T47D (cell line): ENCODE data around the gene SS18L1.

ENCODE experiments used
- DNase-seq, 2 experiments: peaks; one replicate each; pipeline versions ENCODE4 v3.0.0 to v3.0.0-alpha.2; 2011 to 2012; ENCODE audit warnings: low read depth in 1 of 2, low spot score in 1 of 2
- JUND ChIP-seq: IDR thresholded peaks from 2 replicates; pipeline ENCODE4 v1.6.1; 2012; ENCODE audit warnings: low read depth
- in situ Hi-C: cut with HindIII; loops from 2 replicates; pipeline ENCODE4 v1.10.0; 2016; ENCODE audit warnings: low sequenced_read_pairs, low pct_unique_long_range_greater_than_20kb

Gene SS18L1

DNA sequence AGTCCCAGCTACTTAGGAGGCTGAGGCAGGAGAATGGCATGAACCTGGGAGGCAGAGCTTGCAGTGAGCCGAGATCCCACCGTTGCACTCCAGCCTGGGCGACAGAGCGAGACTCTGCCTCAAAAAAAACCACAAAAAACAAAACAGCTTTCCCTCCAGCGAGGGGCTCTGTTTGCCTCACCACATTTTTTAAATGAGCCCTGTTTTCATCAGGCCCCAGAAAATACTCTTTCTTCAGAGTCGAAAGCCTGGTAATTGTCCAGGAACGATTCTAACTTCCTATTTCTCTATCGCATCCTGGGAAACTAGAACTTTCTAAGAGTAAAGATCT is 51.5 kb downstream of the SS18L1 start:
- no peak for TF ChIP-seq JUND
- in situ Hi-C loops, result no loop called here

DNA sequence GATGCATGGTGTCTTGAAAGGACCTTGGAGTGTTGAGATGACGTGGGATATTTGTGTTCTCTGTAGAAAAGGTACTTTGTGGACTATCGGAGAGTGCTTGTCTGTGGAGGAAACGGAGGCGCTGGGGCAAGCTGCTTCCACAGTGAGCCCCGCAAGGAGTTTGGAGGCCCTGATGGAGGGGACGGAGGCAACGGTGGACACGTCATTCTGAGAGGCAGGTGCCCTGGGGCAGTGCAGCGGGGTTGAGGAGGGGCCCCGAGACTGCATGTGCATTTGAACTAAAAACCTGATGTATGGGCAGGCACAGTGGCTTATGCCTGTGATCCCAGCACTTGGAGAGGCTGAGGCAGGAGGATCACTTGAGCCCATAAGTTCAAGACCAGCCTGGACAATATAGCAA is 52.2 kb downstream of the SS18L1 start:
- TF ChIP-seq JUND, result no peak
- in situ Hi-C loops, result no loop called here
- DNase-seq, result no peak

More for the DNA sequence above, 51.5 kb downstream of the SS18L1 start:
- DNase-seq, result no peak

DNA sequence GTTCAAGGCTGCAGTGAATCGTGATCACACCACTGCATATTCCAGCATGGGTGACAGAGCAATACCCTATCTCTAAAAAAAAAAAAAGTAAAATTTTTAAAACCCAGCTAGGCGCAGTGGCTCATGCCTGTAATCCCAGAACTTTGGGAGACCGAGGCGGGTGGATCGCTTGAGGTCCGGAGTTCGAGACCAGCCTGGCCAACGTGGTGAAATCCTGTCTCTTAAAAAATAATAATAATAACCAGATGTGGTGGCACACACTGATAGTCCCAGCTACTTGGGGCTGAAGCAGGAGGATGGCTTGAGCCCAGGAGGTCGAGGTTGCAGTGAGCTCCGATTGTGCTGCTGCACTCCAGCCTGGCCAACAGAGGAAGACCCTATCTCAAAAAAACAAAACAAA is 52.7 kb downstream of the SS18L1 start:
- no peak for DNase-seq
- in situ Hi-C loops, result no loop called here

DNA sequence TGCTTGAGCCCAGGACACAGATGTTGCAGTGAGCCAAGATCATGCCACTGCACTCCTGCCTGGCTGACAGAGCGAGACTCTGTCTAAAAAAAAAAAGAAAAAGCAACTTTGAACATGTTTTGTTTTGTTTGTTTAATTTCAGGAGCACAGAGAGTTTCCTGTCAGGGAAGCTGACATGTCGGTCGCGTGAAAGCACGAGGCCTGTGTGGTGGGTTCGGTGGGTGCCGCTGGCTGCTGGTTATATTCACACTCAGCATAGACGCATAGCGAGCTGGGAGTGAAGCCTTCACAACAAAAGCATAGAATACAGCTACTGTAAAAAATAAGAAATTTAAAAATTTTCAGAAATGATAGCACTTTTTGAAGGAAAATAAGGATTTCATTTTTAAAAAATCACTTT is 53.7 kb downstream of the SS18L1 start:
- in situ Hi-C loops, result no loop called here

More for the DNA sequence above, 52.7 kb downstream of the SS18L1 start:
- TF ChIP-seq JUND, result no peak

DNA sequence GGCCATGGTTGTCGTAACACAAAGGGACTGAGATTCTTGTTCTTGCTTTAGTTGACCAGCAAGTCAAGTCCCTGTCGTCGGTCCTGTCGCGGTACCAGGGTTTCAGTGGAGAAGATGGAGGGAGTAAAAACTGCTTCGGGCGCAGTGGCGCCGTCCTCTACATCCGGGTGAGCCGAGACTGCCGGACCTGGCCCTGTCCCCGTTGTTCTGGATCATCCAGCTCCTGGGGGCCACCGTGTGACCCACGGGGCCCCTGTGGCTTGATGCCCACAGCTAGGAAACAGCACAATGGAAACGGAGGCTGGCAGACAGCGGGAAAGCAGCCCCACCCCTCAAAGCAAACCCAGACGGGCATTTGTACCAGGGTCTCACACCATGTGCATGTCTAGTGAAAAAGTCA is 54.2 kb downstream of the SS18L1 start:
- TF ChIP-seq JUND, result no peak
- in situ Hi-C loops, result no loop called here
- DNase-seq, result no peak

More for the DNA sequence above, 53.7 kb downstream of the SS18L1 start:
- DNase-seq, result no peak
- no peak for TF ChIP-seq JUND

DNA sequence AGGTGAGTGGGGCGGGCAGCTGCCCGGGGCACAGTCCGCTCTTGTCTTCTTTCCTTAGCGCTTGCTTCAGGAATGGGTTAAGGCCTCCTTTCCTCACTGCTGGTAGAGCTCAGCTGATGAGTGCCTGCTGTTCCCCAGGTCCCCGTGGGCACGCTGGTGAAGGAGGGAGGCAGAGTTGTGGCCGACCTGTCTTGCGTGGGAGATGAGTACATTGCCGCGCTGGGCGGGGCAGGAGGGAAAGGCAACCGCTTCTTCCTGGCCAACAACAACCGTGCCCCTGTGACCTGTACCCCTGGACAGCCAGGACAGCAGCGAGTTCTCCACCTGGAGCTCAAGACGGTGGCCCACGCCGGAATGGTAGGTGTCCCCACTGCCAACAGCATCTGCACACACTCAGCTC is 54.9 kb downstream of the SS18L1 start:
- in situ Hi-C loops, result no loop called here
- no peak for DNase-seq
- no peak for TF ChIP-seq JUND

DNA sequence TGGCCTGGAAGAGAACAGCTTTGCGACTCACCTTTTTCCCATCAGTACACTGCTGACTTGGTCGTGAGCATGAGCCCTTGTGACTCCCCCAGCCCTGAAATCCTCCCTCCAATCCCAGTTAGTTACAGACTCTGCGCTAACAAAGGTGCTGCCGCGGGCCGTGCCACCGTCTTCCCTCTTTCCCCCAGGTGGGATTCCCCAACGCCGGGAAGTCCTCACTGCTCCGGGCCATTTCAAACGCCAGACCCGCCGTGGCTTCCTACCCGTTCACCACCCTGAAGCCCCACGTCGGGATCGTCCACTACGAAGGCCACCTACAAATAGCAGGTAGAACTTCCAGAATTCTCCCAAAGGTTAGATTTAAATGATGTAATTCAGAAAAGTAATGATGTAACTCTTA is 55.4 kb downstream of the SS18L1 start:
- no peak for TF ChIP-seq JUND
- in situ Hi-C loops, result no loop called here
- no peak for DNase-seq

DNA sequence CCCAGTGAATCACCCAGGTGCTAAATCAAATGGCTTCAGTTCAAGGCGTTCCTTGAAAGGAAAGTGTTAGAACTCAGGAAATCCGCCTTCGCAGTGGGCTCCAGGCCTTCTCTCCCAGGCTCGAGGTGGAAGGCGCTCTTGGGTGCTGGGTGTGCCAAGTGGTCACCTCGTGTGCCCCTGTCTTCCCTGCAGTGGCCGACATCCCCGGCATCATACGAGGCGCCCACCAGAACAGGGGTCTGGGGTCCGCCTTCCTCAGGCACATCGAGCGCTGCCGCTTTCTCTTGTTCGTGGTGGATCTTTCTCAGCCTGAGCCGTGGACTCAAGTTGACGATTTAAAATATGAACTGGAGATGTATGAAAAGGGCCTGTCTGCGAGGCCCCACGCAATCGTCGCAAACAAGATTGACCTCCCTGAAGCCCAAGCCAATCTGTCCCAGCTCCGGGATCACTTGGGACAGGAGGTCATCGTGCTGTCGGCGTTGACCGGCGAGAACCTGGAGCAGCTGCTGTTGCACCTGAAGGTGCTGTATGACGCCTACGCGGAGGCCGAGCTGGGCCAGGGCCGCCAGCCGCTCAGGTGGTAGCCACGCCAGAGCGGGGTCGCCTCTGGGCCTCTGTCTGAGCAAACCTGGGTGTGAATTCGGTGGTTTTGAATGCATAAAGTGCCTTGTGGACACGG is 57.1 kb downstream of the SS18L1 start:
- no peak for TF ChIP-seq JUND
- no peak for DNase-seq
- in situ Hi-C loops, result no loop called here

DNA sequence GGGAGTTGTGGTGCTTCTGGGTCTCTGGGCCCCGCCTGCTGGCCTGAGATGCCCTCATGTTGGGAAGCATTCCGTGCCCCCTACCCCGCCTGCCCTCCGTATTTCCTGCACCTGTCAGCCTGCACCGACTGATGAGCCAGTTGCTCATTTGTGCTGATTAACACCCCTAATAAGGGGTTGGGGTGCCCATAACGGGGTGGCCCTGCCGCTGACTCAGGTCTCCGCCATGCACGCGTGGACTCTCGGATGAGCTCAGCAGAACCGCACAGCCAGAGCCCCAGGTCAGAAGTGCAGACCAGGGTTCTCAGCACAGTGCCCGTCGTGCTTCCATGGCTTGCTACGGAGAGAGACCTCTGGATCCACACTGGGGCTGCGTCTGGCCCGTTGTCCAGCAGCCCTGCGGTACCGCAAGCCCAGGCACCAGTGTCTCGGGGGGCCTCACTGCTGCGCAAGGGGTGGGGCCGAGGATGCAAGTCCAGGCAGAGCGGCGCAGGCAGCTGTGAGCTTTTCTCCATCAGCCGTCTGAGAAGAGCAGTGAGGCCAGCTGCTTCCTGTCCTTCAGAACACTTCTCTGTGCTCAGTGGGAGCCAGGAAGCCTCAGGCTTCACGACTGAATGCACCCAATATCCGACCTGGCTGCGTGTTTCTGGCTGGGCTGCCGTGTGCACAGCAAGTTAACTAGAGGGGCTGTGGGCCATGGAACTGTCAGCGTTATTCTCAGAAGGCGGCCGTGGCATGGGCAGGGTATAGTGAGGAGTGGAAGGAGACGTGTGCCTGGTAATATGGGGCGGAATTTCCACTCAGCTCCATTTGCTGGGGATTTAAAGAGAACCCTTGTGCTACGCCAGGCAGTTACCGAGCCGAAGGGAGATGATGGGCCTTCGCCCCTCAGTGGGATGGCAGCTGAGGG is 57.9 kb downstream of the SS18L1 start:
- DNase-seq, result no peak
- in situ Hi-C loops, result no loop called here
- TF ChIP-seq JUND, result no peak

DNA sequence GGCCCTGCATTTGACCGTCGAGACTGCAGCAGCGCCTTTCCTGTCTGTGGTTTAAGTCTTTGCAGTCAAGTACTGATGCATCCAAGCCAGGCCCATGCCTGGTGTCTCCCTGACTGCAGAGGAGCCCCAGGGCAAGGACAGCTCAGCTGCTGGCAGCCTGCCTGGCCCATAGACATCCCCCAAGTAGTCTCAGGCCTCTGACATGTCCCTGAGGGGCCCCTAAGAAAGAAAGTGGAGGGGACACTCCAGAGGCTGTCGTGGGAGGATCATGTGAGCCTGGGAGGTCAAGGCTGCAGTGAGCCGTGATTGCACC is 58.5 kb downstream of the SS18L1 start:
- no peak for DNase-seq
- no peak for TF ChIP-seq JUND
- in situ Hi-C loops, result no loop called here

DNA sequence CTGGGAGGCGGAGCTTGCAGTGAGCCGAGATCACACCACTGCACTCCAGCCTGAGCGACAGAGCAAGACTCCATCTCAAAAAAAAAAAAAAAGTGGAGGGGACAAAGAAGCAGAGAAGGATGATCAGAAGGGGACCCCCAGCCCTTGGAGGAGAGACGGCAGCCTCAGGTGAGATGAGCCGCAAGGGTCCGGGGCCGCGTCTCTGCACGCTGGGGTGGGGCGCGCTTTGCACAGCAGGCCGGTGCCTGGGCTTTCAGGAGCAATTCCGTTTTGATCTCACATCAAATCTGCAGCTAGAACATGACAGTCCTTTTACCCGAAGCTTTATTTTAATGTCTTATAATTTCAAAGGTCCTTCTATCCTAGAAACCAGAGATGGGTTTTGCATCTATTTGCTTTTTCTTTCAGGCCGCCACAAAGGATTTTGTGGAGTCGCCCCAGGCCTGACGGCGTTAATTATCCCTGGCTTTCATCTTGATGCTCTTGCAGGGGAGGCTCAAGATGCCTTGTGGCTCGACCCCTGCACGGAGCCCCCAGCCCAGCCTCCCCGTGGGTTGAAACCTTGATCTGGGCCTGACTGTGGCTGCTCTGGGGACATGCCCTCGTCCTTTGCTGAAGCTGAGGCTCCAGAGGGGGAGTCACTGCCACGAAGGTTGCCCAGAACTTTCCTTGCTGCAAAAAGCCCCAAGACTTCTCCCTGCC is 59.3 kb downstream of the SS18L1 start:
- in situ Hi-C loops, result no loop called here
- no peak for TF ChIP-seq JUND
- no peak for DNase-seq

DNA sequence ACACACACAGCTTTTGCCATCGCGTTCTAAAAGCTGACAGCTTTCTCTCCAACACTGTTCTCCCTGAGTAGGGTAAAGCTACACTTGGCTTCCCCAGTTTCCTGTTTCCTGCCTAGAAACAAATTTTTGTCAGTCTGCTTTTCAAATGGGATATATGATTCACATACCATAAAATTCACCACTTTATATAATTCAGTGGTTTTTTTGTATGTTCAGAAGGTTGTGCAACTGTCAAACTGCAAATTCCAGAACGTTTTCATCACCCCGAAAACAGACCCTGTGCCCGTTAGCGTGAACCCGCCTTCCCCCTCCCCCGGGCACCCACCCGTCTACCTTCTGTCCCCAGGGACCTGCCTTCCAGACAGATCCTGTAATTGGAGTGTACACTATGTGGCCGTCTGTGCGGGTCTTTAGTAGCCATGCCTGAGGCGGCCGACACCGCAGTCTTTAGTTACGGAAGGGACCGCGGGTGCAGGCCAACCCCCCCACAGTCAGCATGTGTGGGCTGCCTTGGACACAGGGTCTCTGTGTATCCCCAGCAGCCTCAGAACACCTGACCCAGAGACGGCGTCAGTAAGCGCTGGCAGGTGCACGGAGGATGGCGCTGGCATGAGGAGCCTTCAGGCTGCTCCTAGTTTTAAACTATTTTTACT is 59.9 kb downstream of the SS18L1 start:
- no peak for DNase-seq
- in situ Hi-C loops, result no loop called here
- no peak for TF ChIP-seq JUND
